Activated effector memory CD4-positive, alpha-beta T cell treated with anti-CD3 and anti-CD28 coated beads, Interleukin-2, amount 50 U/mL, for 16 hours (primary cell): Measurements from ENCODE around the gene ARHGEF12.

ENCODE experiments used
- DNase-seq: peaks from one replicate; pipeline ENCODE4 v3.0.0-alpha.2; 2020

Gene ARHGEF12

DNA sequence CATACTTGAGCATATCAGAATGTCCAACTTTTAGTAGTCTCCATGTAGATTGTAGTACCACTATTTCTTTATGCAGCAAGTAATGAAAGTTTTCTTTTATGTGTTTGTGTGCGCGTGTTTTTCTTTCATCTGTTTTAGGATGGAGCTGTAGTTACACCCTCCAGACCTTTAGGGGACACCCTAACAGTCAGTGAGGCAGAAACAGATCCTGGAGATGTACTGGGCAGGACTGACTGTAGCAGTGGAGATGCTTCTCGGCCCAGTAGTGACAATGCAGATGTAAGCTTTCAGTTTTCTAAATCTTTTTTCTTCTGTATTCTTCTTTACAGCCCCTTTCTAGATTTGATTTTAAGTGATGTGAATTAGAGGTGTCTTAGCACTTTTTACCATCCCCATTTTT is 95.4 kb downstream of the ARHGEF12 start:
- no peak for DNase-seq

DNA sequence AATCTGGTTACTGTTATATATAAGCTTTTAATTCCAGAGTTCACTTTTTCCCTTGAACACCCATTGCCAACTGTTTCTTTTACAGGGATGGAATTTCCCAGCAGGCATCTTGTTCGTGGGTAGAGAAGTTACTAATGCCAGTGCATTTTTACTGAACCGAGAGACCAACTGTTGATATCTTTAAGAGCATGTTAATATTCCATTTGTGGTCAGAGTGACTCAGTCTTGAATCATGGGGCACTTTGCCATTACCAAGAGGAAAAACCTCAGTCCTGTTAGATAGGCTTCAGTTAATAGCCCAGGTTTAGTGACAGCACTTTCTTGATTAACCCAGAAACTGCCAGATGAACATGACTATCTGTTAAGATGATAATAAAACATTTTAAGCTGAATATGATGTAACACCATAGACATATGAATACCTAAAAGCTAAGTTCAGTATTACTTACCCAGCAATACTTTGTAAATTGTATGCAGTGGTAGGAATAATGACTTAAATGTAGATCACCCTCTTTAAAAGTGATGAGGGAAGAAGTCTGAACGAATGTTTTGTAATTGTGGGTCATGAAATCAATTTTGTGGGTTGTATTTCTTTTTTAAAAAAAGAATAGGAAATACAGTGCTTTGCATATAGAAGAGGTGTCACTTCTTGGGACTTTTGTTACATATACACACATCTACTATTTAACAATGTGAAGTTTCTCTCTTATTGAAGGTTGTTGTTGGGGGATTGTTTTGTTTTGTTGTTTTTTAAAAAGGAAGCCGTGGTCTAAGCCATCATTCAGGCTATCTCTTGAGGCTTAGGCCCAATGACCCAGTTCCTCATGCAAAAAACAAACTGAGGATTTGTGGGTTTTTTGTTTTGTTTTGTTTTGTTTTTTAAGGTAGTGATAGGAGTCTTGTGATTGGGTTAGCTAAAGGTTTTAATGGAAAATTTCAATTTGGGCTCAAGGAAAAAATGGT is 96.1 kb downstream of the ARHGEF12 start:
- no peak for DNase-seq

- DNase-seq = no peak
Measured at GRCh38 chr11:120441592-120441991, 105.4 kb downstream of the ARHGEF12 start.

DNA sequence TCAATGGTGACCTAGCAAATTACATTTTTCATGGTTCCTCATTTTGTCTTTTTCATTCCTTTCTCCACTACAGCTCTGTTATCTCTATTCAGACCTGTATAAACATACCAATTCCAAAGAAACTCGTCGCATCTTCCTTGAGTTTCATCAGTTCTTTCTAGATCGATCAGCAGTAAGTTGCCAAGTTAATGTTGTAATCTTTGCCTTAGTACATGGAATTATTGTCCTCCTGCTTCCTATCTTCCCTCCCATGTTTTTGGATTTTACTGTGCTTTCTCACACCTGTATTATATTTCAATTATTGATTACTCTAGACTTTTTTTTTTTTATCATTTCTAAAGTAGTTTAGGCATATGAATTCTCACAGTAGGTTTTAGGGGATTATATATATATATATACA is 105.8 kb downstream of the ARHGEF12 start:
- no peak for DNase-seq

- DNase-seq = no peak
Measured at GRCh38 chr11:120446802-120447201, 110.6 kb downstream of the ARHGEF12 start.

GRCh38 chr11:120448240-120448639 is 112.0 kb downstream of the ARHGEF12 start:
- DNase-seq = no peak

GRCh38 chr11:120455487-120455886 is 119.3 kb downstream of the ARHGEF12 start:
- no peak for DNase-seq

DNA sequence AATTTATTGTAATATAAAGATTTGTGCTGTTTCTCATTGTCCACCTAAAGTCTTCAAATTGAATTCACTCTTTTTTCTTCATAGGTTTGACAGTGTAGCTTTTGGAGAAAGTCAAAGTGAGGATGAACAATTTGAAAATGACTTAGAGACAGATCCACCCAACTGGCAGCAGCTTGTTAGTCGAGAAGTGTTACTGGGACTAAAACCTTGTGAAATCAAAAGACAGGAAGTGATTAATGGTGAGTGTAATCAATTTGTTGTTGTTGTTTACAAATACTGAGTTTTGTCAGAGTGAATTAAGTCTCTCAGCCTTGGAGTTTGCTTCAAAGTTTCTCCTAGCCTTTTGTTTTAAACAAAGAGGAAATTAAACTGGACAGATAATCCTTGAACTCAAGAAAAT is 121.8 kb downstream of the ARHGEF12 start:
- DNase-seq = no peak

DNA sequence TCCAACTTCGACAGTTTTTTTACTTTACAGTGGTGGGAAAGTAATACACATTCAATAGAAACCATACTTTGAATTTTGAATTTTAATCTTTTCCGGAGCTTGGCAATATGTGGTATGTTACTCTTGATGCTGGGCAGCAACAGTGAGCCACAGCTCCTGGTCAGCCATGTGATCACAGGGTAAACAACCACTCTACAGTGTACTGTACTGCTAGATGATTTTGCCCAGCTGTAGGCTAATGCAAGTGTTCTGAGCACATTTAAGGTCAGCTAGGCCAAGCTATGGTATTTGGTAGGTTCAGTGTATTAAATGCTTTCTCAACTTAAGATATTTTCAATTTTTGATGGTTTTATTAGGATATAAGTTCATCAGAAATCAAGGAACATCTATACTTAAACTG is 126.6 kb downstream of the ARHGEF12 start:
- no peak for DNase-seq

GRCh38 chr11:120465921-120466534 is 129.8 kb downstream of the ARHGEF12 start:
- no peak for DNase-seq

- DNase-seq = no peak
Measured at GRCh38 chr11:120467627-120468026, 131.4 kb downstream of the ARHGEF12 start.

GRCh38 chr11:120471131-120471530 is 134.9 kb downstream of the ARHGEF12 start:
- no peak for DNase-seq

GRCh38 chr11:120471994-120472393 is 135.8 kb downstream of the ARHGEF12 start:
- DNase-seq = no peak

- no peak for DNase-seq
Measured at GRCh38 chr11:120473503-120473902, 137.3 kb downstream of the ARHGEF12 start.

DNA sequence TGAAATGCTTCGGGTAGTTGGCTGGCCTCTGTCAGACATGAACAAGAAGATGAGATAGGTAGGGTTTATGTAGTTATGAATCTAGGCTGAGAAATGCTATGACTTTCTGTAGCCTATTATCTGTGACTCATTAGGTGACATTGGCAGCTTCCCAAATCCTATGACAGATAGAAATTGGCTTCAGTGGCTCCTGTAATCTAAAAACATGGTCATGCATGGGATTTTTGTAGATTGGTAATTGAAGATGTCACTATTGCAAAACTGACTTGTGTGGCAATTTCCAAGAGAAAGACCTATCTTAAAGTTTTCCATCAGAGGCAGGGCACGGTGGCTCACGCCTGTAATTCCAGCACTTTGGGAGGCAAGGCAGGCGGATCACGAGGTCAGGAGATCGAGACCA is 145.9 kb downstream of the ARHGEF12 start:
- no peak for DNase-seq

GRCh38 chr11:120484722-120485121 is 148.5 kb downstream of the ARHGEF12 start:
- DNase-seq = no peak

DNA sequence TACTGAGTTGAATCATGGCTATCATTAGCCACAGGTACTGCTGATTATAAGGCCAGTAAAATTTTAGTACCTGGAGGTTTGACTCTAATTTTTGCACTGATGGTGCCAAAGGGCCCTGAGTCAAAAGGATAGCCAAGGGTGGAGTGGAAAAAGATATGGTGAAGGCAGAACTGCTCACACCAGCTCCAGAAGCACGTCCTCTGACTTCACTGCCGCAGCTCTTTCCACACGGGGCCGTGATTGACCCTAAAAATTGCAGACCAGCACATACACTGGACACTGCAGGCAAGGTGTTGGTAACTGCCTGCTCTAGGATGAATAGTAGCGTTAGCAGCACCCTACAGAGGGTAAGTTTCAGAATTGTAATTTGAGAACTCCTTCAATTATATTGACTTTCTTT is 149.9 kb downstream of the ARHGEF12 start:
- DNase-seq = no peak

- DNase-seq = no peak
Measured at GRCh38 chr11:120489799-120490198, 153.6 kb downstream of the ARHGEF12 start.

- DNase-seq = no peak
Measured at GRCh38 chr11:120492486-120492885, 156.3 kb downstream of the ARHGEF12 start.

- no peak for DNase-seq
Measured at GRCh38 chr11:120494595-120494994, 158.4 kb downstream of the ARHGEF12 start.

DNA sequence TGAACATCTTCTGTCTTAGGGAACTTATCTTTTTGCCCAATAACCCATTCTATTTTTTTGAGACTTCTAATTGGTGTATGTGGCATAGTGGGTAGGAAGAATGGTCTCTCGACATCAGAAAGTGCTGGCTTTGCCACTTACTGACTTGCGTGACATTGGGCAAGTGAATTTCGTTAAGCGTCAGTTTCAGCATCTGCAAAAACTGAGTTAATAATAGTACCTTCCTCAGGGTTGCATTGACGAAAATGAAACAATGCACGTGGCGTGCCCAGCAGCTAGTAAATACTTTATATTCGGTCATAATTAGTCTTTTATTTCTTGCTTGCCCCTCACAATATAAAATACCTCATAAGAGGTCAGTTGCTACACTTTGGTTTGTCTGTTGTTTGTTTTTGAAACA is 162.9 kb downstream of the ARHGEF12 start:
- DNase-seq = no peak

DNA sequence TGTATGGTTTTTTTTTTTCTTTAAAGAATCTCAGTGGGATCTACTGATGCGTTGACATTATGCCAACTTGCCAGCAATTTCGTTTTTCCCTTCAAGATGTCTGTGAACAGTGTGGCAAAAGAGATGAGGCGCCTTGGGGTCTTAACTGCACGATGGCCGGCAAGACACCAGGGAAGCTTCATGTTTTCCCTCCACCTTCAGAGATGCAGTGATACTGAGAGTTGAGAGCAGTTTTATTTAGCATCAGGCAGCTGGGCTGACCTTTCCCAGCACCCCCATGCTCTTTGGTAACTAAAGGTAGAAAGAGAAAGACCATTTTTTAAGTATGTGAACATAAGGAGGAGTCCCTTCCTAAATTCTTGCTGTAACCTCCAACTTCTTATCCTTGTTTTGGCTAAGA is 163.6 kb downstream of the ARHGEF12 start:
- DNase-seq = no peak

GRCh38 chr11:120500414-120501071 is 164.3 kb downstream of the ARHGEF12 start:
- no peak for DNase-seq

DNA sequence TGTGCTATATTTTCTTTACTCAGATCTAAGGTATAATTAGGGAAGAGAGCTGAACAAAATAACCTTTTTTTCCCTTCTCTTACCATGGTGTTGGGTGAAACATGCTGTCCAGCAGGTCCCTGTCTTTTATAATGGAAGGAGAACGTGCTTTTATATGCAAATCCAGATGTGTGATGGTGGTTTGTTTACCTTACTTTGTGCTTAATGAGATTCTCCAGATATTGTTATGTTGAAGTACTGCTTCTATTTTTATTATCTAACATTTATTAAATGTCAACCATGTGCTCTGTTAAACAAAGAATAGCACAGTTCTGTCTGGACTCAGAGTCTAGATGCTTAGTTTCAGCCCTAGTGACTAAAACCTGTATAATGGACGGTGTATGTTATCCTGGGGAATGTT is 165.2 kb downstream of the ARHGEF12 start:
- no peak for DNase-seq
